Stimulated activated CD8-positive, alpha-beta memory T cell treated with anti-CD3 and anti-CD28 coated beads, Interleukin-15, amount 100 ng/mL, for 4 hours (primary cell): ENCODE data around the gene TMEM250.

Experiments used
- DNase-seq, 2 donors: peaks; one replicate each; pipeline ENCODE4 v3.0.0-alpha.2; 2020; ENCODE audit warnings: low read depth in 2 of 2

Gene TMEM250

GRCh38 chr9:136082496-136083361 is 35.9 kb downstream of the TMEM250 start:
- DNase-seq = no peak

GRCh38 chr9:136081826-136082495 is 36.7 kb downstream of the TMEM250 start:
- no peak for DNase-seq

GRCh38 chr9:136081113-136081825 is 37.4 kb downstream of the TMEM250 start:
- no peak for DNase-seq

DNA sequence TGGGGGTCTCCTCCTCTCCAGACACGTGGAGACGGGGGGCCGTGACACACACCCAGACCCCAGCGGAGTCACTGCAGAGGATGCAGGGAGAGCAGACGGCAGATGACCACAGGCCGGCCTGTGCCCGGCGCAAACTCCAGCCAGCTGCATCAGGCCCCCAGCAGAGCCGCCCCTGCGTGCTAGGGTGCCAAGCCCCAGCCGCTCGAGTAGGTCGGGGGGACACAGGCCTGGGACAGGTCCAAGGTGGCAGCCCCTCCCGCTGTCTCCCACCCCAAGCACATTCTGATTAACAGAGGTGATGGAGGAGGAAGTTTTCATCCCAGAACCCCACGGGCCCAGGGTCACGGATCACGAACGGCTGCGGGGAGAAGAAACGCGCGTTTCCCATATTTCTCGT is 38.0 kb downstream of the TMEM250 start:
- no peak for DNase-seq

- no peak for DNase-seq
These were observed 38.8 kb downstream of the TMEM250 start for GRCh38 chr9:136079916-136080246.

DNA sequence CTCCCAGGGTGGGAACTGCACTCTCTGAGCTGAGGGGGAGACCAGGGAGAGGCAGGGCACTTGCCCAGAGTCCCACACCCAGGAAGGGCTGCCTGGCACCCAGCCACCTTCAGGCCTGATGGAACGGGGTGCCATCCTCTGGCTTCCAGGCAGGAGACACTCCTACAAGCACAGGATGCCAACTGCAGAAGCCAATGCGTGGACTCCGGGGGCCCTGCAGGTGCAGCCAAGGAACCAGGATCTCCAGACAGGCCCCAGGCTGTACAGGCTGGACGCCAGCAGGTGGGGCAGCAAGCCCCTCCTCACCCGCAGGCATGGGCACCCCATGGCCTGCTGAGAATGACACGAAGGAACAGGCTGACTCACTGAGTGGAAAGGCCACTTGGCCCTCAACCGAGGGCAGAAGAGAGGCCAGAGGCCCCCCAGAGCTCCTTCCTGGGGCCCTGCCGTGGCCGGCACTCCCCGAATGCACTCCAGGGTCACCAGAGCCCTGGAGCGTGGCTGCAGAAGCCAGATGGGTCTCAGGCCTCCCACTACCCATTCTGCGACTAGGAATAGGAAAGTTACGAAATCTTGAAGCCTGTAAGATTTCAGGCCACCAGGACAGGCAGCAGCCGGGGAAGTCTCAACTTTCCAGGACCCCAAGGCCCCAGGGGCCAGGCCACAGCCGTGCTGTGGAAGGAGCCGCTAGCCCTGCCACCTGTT is 39.3 kb downstream of the TMEM250 start:
- DNase-seq = no peak

- no peak for DNase-seq
These were observed 40.1 kb downstream of the TMEM250 start for GRCh38 chr9:136078498-136079011.

DNA sequence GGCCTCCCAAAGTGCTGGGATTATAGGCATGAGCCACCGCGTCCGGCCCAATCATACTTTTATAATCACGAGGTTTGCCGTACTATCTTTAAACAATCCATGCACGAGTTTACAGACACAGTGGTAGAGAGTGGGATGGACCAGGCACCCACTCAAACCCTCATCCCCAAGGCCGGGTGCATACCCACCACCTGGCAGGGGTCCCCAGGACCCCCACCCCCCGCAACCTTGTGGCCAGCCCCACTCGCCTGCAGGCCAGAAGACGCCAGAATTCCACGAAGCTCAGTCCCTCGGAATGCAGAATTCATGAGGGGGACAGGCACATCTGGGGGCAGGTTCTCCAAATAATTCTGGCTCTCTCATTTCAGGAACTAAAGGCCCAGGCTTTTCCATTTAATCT is 40.7 kb downstream of the TMEM250 start:
- no peak for DNase-seq

DNA sequence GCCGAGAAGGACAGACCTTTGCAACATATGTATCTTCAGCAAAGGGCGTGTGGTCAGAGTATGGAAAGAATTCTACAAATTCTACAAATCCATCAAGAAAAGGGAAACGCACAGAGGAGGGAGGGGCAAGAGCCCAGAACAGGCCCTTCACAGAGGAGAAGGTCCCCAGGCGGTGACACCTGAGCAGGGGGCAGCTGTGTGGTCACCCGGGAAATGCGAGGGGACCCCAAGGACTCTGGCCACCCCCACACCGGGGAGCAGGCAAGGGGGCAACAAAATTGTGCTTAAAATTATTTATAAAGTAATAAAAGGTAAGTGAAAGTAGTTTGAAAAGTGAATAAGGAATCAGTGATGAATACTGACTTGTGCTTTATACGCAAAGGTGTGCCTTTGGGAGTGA is 41.2 kb downstream of the TMEM250 start:
- DNase-seq = no peak

DNA sequence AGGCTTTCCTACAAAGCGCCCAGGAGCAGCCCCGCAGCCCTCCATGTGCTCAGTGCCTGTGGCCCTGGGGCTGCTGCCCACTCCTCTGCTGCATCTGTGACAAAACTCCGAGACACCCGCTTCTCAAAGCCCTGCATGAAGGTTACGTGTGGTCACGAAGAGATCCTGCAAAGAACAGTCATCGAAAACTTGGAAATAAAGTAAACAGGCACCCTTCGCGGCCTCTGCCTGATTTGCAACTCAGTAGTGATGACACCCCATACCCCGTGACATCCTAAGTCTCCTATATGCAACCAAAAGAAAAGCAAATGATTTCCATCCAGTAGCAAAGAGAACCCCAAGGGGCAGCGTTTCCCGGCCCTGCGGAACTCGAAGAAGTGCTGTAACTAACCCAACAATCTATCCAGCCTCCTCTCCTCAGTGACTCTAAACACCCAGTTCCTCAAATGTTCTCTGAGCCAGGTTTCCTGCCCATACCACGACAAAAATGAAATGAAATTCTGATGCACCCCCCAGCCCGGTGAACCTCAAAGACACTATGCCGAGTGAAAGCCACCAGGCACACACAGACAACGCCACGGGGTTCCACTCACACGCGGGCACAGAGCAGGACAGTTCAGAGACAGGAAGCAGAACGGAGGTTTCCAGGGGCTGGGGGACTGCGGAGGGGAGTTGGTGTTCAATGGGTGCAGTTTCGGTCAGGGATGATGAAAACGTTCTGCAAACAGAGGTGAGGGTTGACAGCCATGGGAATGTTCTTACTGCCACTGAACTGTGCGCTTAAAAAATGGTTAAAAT is 42.6 kb downstream of the TMEM250 start:
- no peak for DNase-seq

DNA sequence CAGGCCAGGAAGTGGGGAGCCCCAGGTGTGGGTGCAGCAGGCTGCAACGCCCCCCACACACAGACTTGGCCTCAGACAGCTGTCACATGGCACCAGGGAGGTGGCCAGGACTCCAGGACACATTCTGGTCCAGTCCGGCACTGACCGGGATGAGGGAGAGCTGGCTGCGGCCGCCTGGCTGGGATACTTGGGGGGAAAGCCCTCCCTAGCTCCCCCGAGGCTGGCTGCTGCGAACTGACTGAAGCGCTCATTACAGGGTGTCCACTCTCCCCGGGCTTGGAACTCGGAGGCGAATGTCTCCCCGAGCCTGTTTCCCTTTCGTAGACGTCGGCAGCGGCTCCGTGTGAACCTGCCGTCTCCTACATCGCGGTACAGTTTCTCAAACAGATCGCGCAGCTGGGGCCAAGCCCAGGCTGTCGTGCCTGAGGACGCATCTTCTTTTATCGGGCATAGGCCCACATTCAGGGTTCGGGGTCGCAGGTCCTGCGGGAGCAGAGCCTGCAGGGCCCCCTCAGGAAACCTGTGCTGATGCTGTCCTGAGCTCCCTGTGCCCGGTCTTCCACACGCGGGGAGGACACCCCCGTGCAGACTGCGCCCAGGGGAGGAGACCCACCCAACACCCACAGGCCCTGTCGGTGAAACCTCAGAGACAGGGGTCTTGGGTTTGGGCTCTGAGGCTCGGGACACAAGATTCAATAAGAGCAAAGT is 43.4 kb downstream of the TMEM250 start:
- no peak for DNase-seq

GRCh38 chr9:136074706-136075105 is 44.0 kb downstream of the TMEM250 start:
- no peak for DNase-seq
